Measurements from ENCODE around the gene AIF1L. TPM values are rescaled to one million over a fixed set of nuclear protein-coding genes. Genes with fewer than 3 reads are reported as not detected.

Gene AIF1L
- polyA plus RNA-seq, 3 donors, result not detected

DNA sequence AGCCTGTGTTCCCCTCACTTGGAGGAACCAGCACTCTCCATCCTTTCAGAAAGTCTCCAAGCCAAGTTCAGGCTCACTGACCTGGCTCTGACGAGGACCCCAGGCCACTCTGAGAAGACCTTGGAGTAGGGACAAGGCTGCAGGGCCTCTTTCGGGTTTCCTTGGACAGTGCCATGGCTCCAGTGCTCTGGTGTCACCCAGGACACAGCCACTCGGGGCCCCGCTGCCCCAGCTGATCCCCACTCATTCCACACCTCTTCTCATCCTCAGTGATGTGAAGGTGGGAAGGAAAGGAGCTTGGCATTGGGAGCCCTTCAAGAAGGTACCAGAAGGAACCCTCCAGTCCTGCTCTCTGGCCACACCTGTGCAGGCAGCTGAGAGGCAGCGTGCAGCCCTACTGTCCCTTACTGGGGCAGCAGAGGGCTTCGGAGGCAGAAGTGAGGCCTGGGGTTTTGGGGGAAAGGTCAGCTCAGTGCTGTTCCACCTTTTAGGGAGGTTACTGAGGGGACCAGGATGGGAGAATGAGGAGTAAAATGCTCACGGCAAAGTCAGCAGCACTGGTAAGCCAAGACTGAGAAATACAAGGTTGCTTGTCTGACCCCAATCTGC lies 24.4 kb downstream of the AIF1L start:
- intact Hi-C loops (cut with micrococcal nuclease), result no loop called here
- no peak overlapping the region for H3K4me3 Mint-ChIP-seq

GRCh38 chr9:131121346-131121745 lies 25.0 kb downstream of the AIF1L start:
- no peak overlapping the region for H3K27ac ChIP-seq (ENCODE audit: low read depth in 1 of 2, low read length in 2 of 2)
- peaks cover 0 to 3% of the 10 kb centered on the region in 2 donors for H3K27me3 ChIP-seq (ENCODE audit: control insufficient read depth in 2 of 2, insufficient read depth in 2 of 2, low read length in 2 of 2)
- no peaks in the 10 kb centered on the region for H3K36me3 Mint-ChIP-seq
- H4K20me1 ChIP-seq (ENCODE audit: insufficient read depth, low read length), result no peaks in the 10 kb centered on the region
- WGBS (ENCODE audit: insufficient coverage), result 94% methylated on average over 2 of the region's 2 CpGs
- no peak for TF ChIP-seq CTCF (IDR thresholded peaks at IDR 0.05)
- H3K9me3 ChIP-seq (replicated peaks in 1 of 2; ENCODE audit: control insufficient read depth in 1 of 2, insufficient read depth in 1 of 2, low read length in 2 of 2), result no peaks in the 10 kb centered on the region
- peaks cover 0 to 1% (median 0%) of the 10 kb centered on the region in 7 donors for H3K9me3 Mint-ChIP-seq
- no peak overlapping the region for H3K4me2 ChIP-seq (replicated peaks; ENCODE audit: extremely low read depth, low read length, poor library complexity, severe bottlenecking)
- H3K36me3 ChIP-seq (replicated peaks in 1 of 2; ENCODE audit: control insufficient read depth in 1 of 2, insufficient read depth in 2 of 2, low read length in 2 of 2), result no peaks in the 10 kb centered on the region
- no peak overlapping the region for H3K9ac ChIP-seq (ENCODE audit: insufficient read depth, low read length, poor library complexity, severe bottlenecking)
- peak overlapping the region in 1 of 7 donors; percentile 26 for H3K27ac Mint-ChIP-seq
- H3K4me3 ChIP-seq (replicated peaks in 1 of 3; ENCODE audit: low read depth in 2 of 3, low read length in 3 of 3), result no peak overlapping the region
- intact Hi-C loops (cut with micrococcal nuclease), result no loop called here
- no peak overlapping the region for H2AFZ ChIP-seq (ENCODE audit: insufficient read depth, low read depth, low read length, poor library complexity, severe bottlenecking)
- peaks cover 9% of the 10 kb centered on the region for H3K79me2 ChIP-seq (ENCODE audit: insufficient read depth, low read length)
- peaks cover 7 to 9% (median 7%) of the 10 kb centered on the region in 3 donors for H3K27me3 Mint-ChIP-seq (ENCODE audit: low read depth in 3 of 3)
- no peak for DNase-seq
- H3K4me1 ChIP-seq (ENCODE audit: control insufficient read depth in 1 of 2, insufficient read depth in 2 of 2, low read length in 2 of 2), result peaks cover 15% of the 10 kb centered on the region in 2 donors
- no peak overlapping the region for H3K4me3 Mint-ChIP-seq
- peaks cover 16% of the 10 kb centered on the region for H3K4me1 Mint-ChIP-seq

More for the DNA sequence above, 24.4 kb downstream of the AIF1L start:
- no peak overlapping the region for H3K27ac Mint-ChIP-seq
- WGBS (ENCODE audit: insufficient coverage), result 95% methylated on average over 4 of the region's 7 CpGs
- Histone ChIP-seq H3K4me3 (replicated peaks in 1 of 3; ENCODE audit: low read depth in 2 of 3, low read length in 3 of 3) (no peak overlapping the region), H3K9me3 (replicated peaks in 1 of 2; ENCODE audit: control insufficient read depth in 1 of 2, insufficient read depth in 1 of 2, low read length in 2 of 2) (no peaks in the 10 kb centered on the region), H3K4me2 (replicated peaks; ENCODE audit: extremely low read depth, low read length, poor library complexity, severe bottlenecking) (no peak overlapping the region), H2AFZ (ENCODE audit: insufficient read depth, low read depth, low read length, poor library complexity, severe bottlenecking) (no peak overlapping the region), H4K20me1 (ENCODE audit: insufficient read depth, low read length) (no peaks in the 10 kb centered on the region), H3K27me3 (ENCODE audit: control insufficient read depth in 2 of 2, insufficient read depth in 2 of 2, low read length in 2 of 2) (peaks cover 0 to 3% of the 10 kb centered on the region in 2 donors), H3K36me3 (replicated peaks in 1 of 2; ENCODE audit: control insufficient read depth in 1 of 2, insufficient read depth in 2 of 2, low read length in 2 of 2) (no peaks in the 10 kb centered on the region), H3K27ac (ENCODE audit: low read depth in 1 of 2, low read length in 2 of 2) (no peak overlapping the region), H3K9ac (ENCODE audit: insufficient read depth, low read length, poor library complexity, severe bottlenecking) (no peak overlapping the region), H3K4me1 (ENCODE audit: control insufficient read depth in 1 of 2, insufficient read depth in 2 of 2, low read length in 2 of 2) (peaks cover 9 to 10% of the 10 kb centered on the region in 2 donors), H3K79me2 (ENCODE audit: insufficient read depth, low read length) (peaks cover 3% of the 10 kb centered on the region)
- H3K9me3 Mint-ChIP-seq, result peaks cover 0 to 1% (median 0%) of the 10 kb centered on the region in 7 donors
- H3K27me3 Mint-ChIP-seq (ENCODE audit: low read depth in 3 of 3), result peaks cover 7 to 10% (median 7%) of the 10 kb centered on the region in 3 donors
- no peaks in the 10 kb centered on the region for H3K36me3 Mint-ChIP-seq
- H3K4me1 Mint-ChIP-seq, result peaks cover 11% of the 10 kb centered on the region
- DNase-seq, result no peak
- no peak for TF ChIP-seq CTCF (IDR thresholded peaks at IDR 0.05)
